HepG2 (cell line): ENCODE measurements around the gene MAPK11. TPM values are rescaled to one million over a fixed set of nuclear protein-coding genes. Genes with fewer than 3 reads are reported as not detected.

ENCODE experiments used
- ARHGAP35 ChIP-seq: sonication (generic); formaldehyde crosslinking; IDR thresholded peaks from 2 replicates; pipeline ENCODE4 v1.9.0; 2022; ENCODE audit warnings: mild to moderate bottlenecking, inconsistent platforms, moderate library complexity, missing genetic modification reagents, borderline replicate concordance
- BRCA1 ChIP-seq: sonication (generic); formaldehyde crosslinking; IDR thresholded peaks from 2 replicates; pipeline ENCODE4 v1.4.0; 2020; ENCODE audit warnings: missing genetic modification reagents
- CCDC6 ChIP-seq: sonication (generic); formaldehyde crosslinking; IDR thresholded peaks from 2 replicates; pipeline ENCODE4 v1.8.1; 2022; ENCODE audit warnings: mild to moderate bottlenecking, missing genetic modification reagents, moderate library complexity
- ETV5 ChIP-seq: IDR thresholded peaks from 2 replicates; pipeline ENCODE4 v1.6.1; 2018; ENCODE audit warnings: missing biosample characterization, missing genetic modification reagents, inconsistent platforms, borderline replicate concordance
- EZH2 ChIP-seq: conservative IDR thresholded peaks from 2 replicates; pipeline ENCODE4 v1.6.1; 2012; ENCODE audit warnings: mild to moderate bottlenecking, low read depth, low read length, moderate library complexity
- FIP1L1 ChIP-seq: fragments of 200-400 bp; formaldehyde crosslinking; IDR thresholded peaks from 2 replicates; pipeline ENCODE4 v1.6.1; 2018; ENCODE audit warnings: low read depth, mild to moderate bottlenecking, low read length, moderate library complexity, borderline replicate concordance; ENCODE audit not compliant: insufficient read depth
- MTA1 ChIP-seq: sonication (generic); formaldehyde crosslinking; IDR thresholded peaks from 2 replicates; pipeline ENCODE4 v1.4.0; 2020; ENCODE audit warnings: missing genetic modification reagents, mild to moderate bottlenecking, borderline replicate concordance
- SAFB2 ChIP-seq: sonication (generic); formaldehyde crosslinking; IDR thresholded peaks from 2 replicates; pipeline ENCODE4 v1.5.1; 2020; ENCODE audit warnings: missing genetic modification reagents, low read depth, mild to moderate bottlenecking, borderline replicate concordance
- TBX2 ChIP-seq: sonication (generic); formaldehyde crosslinking; IDR thresholded peaks from 2 replicates; pipeline ENCODE4 v1.5.0; 2020; ENCODE audit warnings: missing genetic modification reagents, mild to moderate bottlenecking, borderline replicate concordance
- ZFAT ChIP-seq: sonication (generic); formaldehyde crosslinking; conservative IDR thresholded peaks from 2 replicates; pipeline ENCODE4 v1.8.1; 2023; ENCODE audit warnings: missing genetic modification reagents, inconsistent platforms
- ZIK1 ChIP-seq: sonication (generic); formaldehyde crosslinking; IDR thresholded peaks from 2 replicates; pipeline ENCODE4 v1.5.0; 2020; ENCODE audit warnings: mild to moderate bottlenecking, low read depth, missing genetic modification reagents, borderline replicate concordance
- ZNF20 ChIP-seq: sonication (generic); formaldehyde crosslinking; IDR thresholded peaks from 2 replicates; pipeline ENCODE4 v1.4.0; 2020; ENCODE audit warnings: mild to moderate bottlenecking, moderate library complexity, missing genetic modification reagents
- ZNF232 ChIP-seq: sonication (generic); formaldehyde crosslinking; IDR thresholded peaks from 2 replicates; pipeline ENCODE4 v1.4.0; 2020; ENCODE audit warnings: missing genetic modification reagents, borderline replicate concordance
- ZNF468 ChIP-seq: sonication (generic); formaldehyde crosslinking; IDR thresholded peaks from 2 replicates; pipeline ENCODE4 v1.8.0; 2022; ENCODE audit warnings: mild to moderate bottlenecking, moderate library complexity, missing genetic modification reagents
- ZNF501 ChIP-seq: sonication (generic); formaldehyde crosslinking; IDR thresholded peaks from 2 replicates; pipeline ENCODE4 v1.5.1; 2020; ENCODE audit warnings: mild to moderate bottlenecking, moderate library complexity, missing genetic modification reagents
- ZNF674 ChIP-seq: sonication (generic); formaldehyde crosslinking; IDR thresholded peaks from 2 replicates; pipeline ENCODE4 v1.5.0; 2020; ENCODE audit warnings: low read depth, mild to moderate bottlenecking, missing genetic modification reagents
- ZNF720 ChIP-seq: sonication (generic); formaldehyde crosslinking; IDR thresholded peaks from 2 replicates; pipeline ENCODE4 v1.4.0; 2020; ENCODE audit warnings: missing genetic modification reagents
- ZNF773 ChIP-seq: sonication (generic); formaldehyde crosslinking; IDR thresholded peaks from 2 replicates; pipeline ENCODE4 v1.4.0; 2020; ENCODE audit warnings: missing genetic modification reagents, borderline replicate concordance
- ZNF790 ChIP-seq: sonication (generic); formaldehyde crosslinking; IDR thresholded peaks from 2 replicates; pipeline ENCODE4 v1.8.0; 2022; ENCODE audit warnings: missing genetic modification reagents, mild to moderate bottlenecking, borderline replicate concordance
- ZNF850 ChIP-seq: sonication (generic); formaldehyde crosslinking; conservative IDR thresholded peaks from 2 replicates; pipeline ENCODE4 v1.9.0; 2021; ENCODE audit warnings: mild to moderate bottlenecking, missing genetic modification reagents
- ZSCAN20 ChIP-seq: sonication (generic); formaldehyde crosslinking; IDR thresholded peaks from 2 replicates; pipeline ENCODE4 v1.4.0; 2020; ENCODE audit warnings: missing genetic modification reagents, mild to moderate bottlenecking, borderline replicate concordance
- polyA plus RNA-seq, 8 experiments: library from polyadenylated mRNA; depleted of rRNA in 3 of 8; stranded (reverse) in 7 of 8; unstranded in 1 of 8; fragments of >200 nt; fragmentation: Illumina TruSeq in 4 of 8; extraction: Trizol in 4 of 8; gene quantifications; 2 replicates each; pipeline versions ENCODE4 v1.2.1 to v1.2.3, GENCODE V29; 2011 to 2016; ENCODE audit warnings: low read depth in 4 of 8, missing spikeins in 1 of 8, mixed read lengths in 1 of 8; ENCODE audit not compliant: insufficient read depth in 1 of 8
- total RNA-seq, 5 experiments: library from RNA; depleted of rRNA; stranded (reverse); fragments of >200 nt; fragmentation: Illumina TruSeq; extraction: Trizol; gene quantifications; 2 replicates each; pipeline ENCODE4 v1.2.3, GENCODE V29; 2016; ENCODE audit warnings: low read depth in 1 of 5
- TF ChIP-seq, protein P1 (sequence below): sonication (generic); formaldehyde crosslinking; IDR thresholded peaks from 2 replicates; pipeline ENCODE4 v1.4.0; 2020; ENCODE audit warnings: missing genetic modification reagents, low read depth, mild to moderate bottlenecking, borderline replicate concordance
- TF ChIP-seq, protein P2 (sequence below): sonication (generic); formaldehyde crosslinking; IDR thresholded peaks from 2 replicates; pipeline ENCODE4 v1.5.1; 2020; ENCODE audit warnings: mild to moderate bottlenecking, missing genetic modification reagents, borderline replicate concordance

Gene MAPK11
- total and polyA plus RNA-seq, 2 of the 13 experiments (the other 11 are each of a cell fraction or from before 2014, with no cell fraction given), result 0.15 to 0.17 TPM

DNA sequence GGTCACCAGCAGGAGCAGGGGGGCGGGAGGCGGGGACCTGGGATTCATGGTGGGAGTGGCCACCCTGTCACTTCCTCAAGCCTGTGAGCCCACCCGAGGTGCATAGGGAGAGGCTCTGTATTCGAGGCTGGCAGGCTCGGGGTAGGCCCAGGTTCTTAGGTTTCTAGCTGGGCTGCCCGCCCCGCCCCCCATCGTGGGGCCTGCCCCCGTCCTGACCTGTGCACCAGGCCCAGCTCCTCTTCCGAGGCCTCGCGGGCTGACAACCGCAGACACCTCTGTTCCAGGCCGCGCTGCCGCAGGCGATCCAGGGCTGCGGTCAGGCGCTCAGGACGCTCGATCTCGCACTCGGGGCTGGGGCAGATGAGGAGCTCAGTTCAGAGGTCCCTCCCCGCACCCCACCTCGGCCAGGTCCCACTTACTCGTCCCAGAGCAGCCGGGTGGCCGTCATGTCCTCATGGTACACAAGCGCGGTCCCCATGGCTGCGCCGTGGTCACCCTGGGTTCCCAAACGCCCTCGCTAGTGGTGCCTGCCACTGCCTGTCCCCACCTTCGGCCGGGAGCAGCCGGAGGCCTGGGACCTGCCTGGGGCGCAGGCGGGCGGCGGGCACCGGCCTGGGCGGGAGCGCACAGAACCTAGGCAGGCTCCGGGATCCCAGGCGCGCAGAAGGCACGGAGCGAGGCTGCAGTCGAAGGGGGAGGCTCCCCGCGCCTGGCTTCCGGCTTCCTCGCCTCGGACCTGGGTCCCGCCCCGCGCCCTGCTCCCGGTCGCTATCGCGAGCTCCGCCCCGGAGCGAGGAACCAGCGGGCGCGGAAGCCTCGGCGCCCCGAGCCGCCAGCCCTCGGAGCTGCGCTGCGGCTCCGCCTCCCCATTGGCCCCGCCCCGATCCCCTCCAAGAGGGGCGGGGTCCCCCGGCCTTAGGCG lies 19.4 kb downstream of the MAPK11 start, which contains the start of gene HDAC10 (continued):
- no peak for TF ChIP-seq ZNF20 (CRISPR knock-in tag)
- TF ChIP-seq, protein P1, sequence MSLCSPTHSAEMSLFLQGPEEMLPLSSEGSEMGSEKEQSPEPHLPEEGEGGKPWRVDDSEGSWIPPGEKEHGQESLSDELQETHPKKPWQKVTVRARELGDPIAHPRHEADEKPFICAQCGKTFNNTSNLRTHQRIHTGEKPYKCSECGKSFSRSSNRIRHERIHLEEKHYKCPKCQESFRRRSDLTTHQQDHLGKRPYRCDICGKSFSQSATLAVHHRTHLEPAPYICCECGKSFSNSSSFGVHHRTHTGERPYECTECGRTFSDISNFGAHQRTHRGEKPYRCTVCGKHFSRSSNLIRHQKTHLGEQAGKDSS (CRISPR knock-in tag), result no peak
- peak; percentile 82; the same call in 1 of the 2 replicates for TF ChIP-seq SAFB2
- TF ChIP-seq BRCA1 (CRISPR knock-in tag), result no peak
- TF ChIP-seq ZNF468 (CRISPR knock-in tag), result no peak
- no peak for TF ChIP-seq ZNF790 (CRISPR knock-in tag)
- TF ChIP-seq ZNF674 (CRISPR knock-in tag), result no peak
- no peak for TF ChIP-seq EZH2
- TF ChIP-seq ZNF850 (CRISPR knock-in tag), result no peak
- peak; percentile 74 for TF ChIP-seq ZNF501 (CRISPR knock-in tag)
- peak; percentile 70 for TF ChIP-seq TBX2 (CRISPR knock-in tag)
- no peak for TF ChIP-seq ZNF232 (CRISPR knock-in tag)
- TF ChIP-seq ZIK1, result peak; percentile 25; the same call in 1 of the 2 replicates
- TF ChIP-seq, protein P2, sequence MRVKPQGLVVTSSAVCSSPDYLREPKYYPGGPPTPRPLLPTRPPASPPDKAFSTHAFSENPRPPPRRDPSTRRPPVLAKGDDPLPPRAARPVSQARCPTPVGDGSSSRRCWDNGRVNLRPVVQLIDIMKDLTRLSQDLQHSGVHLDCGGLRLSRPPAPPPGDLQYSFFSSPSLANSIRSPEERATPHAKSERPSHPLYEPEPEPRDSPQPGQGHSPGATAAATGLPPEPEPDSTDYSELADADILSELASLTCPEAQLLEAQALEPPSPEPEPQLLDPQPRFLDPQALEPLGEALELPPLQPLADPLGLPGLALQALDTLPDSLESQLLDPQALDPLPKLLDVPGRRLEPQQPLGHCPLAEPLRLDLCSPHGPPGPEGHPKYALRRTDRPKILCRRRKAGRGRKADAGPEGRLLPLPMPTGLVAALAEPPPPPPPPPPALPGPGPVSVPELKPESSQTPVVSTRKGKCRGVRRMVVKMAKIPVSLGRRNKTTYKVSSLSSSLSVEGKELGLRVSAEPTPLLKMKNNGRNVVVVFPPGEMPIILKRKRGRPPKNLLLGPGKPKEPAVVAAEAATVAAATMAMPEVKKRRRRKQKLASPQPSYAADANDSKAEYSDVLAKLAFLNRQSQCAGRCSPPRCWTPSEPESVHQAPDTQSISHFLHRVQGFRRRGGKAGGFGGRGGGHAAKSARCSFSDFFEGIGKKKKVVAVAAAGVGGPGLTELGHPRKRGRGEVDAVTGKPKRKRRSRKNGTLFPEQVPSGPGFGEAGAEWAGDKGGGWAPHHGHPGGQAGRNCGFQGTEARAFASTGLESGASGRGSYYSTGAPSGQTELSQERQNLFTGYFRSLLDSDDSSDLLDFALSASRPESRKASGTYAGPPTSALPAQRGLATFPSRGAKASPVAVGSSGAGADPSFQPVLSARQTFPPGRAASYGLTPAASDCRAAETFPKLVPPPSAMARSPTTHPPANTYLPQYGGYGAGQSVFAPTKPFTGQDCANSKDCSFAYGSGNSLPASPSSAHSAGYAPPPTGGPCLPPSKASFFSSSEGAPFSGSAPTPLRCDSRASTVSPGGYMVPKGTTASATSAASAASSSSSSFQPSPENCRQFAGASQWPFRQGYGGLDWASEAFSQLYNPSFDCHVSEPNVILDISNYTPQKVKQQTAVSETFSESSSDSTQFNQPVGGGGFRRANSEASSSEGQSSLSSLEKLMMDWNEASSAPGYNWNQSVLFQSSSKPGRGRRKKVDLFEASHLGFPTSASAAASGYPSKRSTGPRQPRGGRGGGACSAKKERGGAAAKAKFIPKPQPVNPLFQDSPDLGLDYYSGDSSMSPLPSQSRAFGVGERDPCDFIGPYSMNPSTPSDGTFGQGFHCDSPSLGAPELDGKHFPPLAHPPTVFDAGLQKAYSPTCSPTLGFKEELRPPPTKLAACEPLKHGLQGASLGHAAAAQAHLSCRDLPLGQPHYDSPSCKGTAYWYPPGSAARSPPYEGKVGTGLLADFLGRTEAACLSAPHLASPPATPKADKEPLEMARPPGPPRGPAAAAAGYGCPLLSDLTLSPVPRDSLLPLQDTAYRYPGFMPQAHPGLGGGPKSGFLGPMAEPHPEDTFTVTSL (CRISPR knock-in tag), result no peak
- TF ChIP-seq MTA1 (CRISPR knock-in tag), result no peak
- TF ChIP-seq ARHGAP35, result no peak
- TF ChIP-seq ZSCAN20 (CRISPR knock-in tag), result no peak
- TF ChIP-seq FIP1L1, result no peak; the same call in 1 of the 2 replicates
- TF ChIP-seq CCDC6 (CRISPR knock-in tag), result no peak; the same call in 1 of the 2 replicates
- TF ChIP-seq ZNF773 (CRISPR knock-in tag), result no peak; the same call in 1 of the 2 replicates
- TF ChIP-seq ETV5 (CRISPR knock-in tag), result peak; percentile 62
- TF ChIP-seq ZNF720 (CRISPR knock-in tag), result no peak
- no peak for TF ChIP-seq ZFAT (CRISPR knock-in tag)
